DND-41 (cell line): ENCODE results near the gene PTPN12.

Experiments
- ATAC-seq: fragments of 200-7000 bp; cut with Tn5 transposase; 3 replicates; pipeline ENCODE4 v1.9.1; 2021; ENCODE audit warnings: low read depth; ENCODE audit not compliant: insufficient read depth
- DNase-seq: peaks from one replicate; pipeline ENCODE4 v3.0.0-alpha.2; 2020
- H2AFZ ChIP-seq: 2 replicates; pipeline ENCODE4 v1.6.0; 2012; ENCODE audit warnings: low read depth, low read length
- H3K27ac ChIP-seq: 2 replicates; pipeline ENCODE4 v1.5.1; 2012; ENCODE audit warnings: low read length, inconsistent platforms
- H3K27me3 ChIP-seq: fragments of 200-600 bp; sonication (generic); 2 replicates; pipeline ENCODE4 v1.6.0; 2012; ENCODE audit warnings: low read length, mild to moderate bottlenecking, inconsistent platforms; ENCODE audit not compliant: insufficient read depth, poor library complexity
- H3K36me3 ChIP-seq: 2 replicates; pipeline ENCODE4 v1.5.1; 2012; ENCODE audit warnings: low read length, inconsistent platforms; ENCODE audit not compliant: insufficient read depth
- H3K4me1 ChIP-seq: 2 replicates; pipeline ENCODE4 v1.5.1; 2012; ENCODE audit warnings: mild to moderate bottlenecking, low read length; ENCODE audit not compliant: insufficient read depth
- H3K4me2 ChIP-seq: 2 replicates; pipeline ENCODE4 v1.6.0; 2012; ENCODE audit warnings: mild to moderate bottlenecking, moderate library complexity, low read length, inconsistent platforms; ENCODE audit not compliant: insufficient read depth
- H3K4me3 ChIP-seq, 2 experiments: fragments of 200-600 bp in 1 of 2; shearing (Covaris generic) in 1 of 2; 2 replicates each; pipeline ENCODE4 v1.5.1; 2012 to 2016; ENCODE audit warnings: inconsistent platforms in 2 of 2, low read length in 2 of 2, mild to moderate bottlenecking in 2 of 2, low read depth in 1 of 2, moderate library complexity in 1 of 2
- H3K79me2 ChIP-seq: 2 replicates; pipeline ENCODE4 v1.6.0; 2012; ENCODE audit warnings: low read length, inconsistent platforms; ENCODE audit not compliant: insufficient read depth
- H3K9ac ChIP-seq: 2 replicates; pipeline ENCODE4 v1.6.0; 2012; ENCODE audit warnings: low read depth, mild to moderate bottlenecking, inconsistent platforms, low read length, moderate library complexity
- H3K9me3 ChIP-seq: 2 replicates; pipeline ENCODE4 v1.5.1; 2012; ENCODE audit warnings: low read length, moderate library complexity, mild to moderate bottlenecking, inconsistent platforms; ENCODE audit not compliant: insufficient read depth, severe bottlenecking
- H4K20me1 ChIP-seq: 2 replicates; pipeline ENCODE4 v1.6.0; 2012; ENCODE audit warnings: low read length; ENCODE audit not compliant: insufficient read depth
- CTCF ChIP-seq: IDR thresholded peaks from 2 replicates; pipeline ENCODE4 v1.5.1; 2012; ENCODE audit warnings: borderline replicate concordance, low read length, moderate library complexity, mild to moderate bottlenecking; ENCODE audit not compliant: poor library complexity, severe bottlenecking; ENCODE audit errors: extremely low read depth
- EZH2 ChIP-seq: IDR thresholded peaks from 3 replicates; pipeline ENCODE4 v1.6.1; 2012; ENCODE audit warnings: borderline replicate concordance, low read depth, mild to moderate bottlenecking, moderate library complexity, low read length, inconsistent platforms; ENCODE audit not compliant: severe bottlenecking

The PTPN12 gene

GRCh38 chr7:77536017-77536412, 1.1 kb upstream of the PTPN12 start:
- peak overlapping the region; percentile 85 for H2AFZ ChIP-seq

GRCh38 chr7:77536413-77537135, 521 bp upstream of the PTPN12 start:
- H3K4me2 ChIP-seq = peak overlapping the region; percentile 99
- no peaks in the 10 kb centered on the region; the same call in 1 of the 2 replicates for H3K36me3 ChIP-seq
- peak overlapping the region; percentile 42 to 66 for H3K4me3 ChIP-seq
- peak overlapping the region; percentile 61 for H3K27ac ChIP-seq
- peak overlapping the region; percentile 85 for H2AFZ ChIP-seq
- DNase-seq = peak; percentile 97
- H3K27me3 ChIP-seq = no peaks in the 10 kb centered on the region
- H3K4me1 ChIP-seq = peaks cover 22% of the 10 kb centered on the region
- TF ChIP-seq CTCF (no peak), EZH2 (no peak)
- no peaks in the 10 kb centered on the region for H3K9me3 ChIP-seq
- H3K9ac ChIP-seq = peak overlapping the region; percentile 57
- peaks cover 9% of the 10 kb centered on the region for H3K79me2 ChIP-seq
- ATAC-seq = peak; percentile 91
- peaks cover 8% of the 10 kb centered on the region for H4K20me1 ChIP-seq

More at GRCh38 chr7:77536017-77536412, 1.1 kb upstream of the PTPN12 start:
- H3K79me2 ChIP-seq = peaks cover 9% of the 10 kb centered on the region
- H4K20me1 ChIP-seq = peaks cover 8% of the 10 kb centered on the region
- H3K9ac ChIP-seq = peak overlapping the region; percentile 57
- TF ChIP-seq EZH2 (no peak), CTCF (no peak)
- peak overlapping the region; percentile 61 for H3K27ac ChIP-seq
- H3K27me3 ChIP-seq = no peaks in the 10 kb centered on the region
- H3K9me3 ChIP-seq = no peaks in the 10 kb centered on the region
- ATAC-seq = no peak
- no peaks in the 10 kb centered on the region; the same call in 1 of the 2 replicates for H3K36me3 ChIP-seq
- peaks cover 22% of the 10 kb centered on the region for H3K4me1 ChIP-seq
- peak overlapping the region; percentile 99 for H3K4me2 ChIP-seq
- H3K4me3 ChIP-seq = peak overlapping the region; percentile 42 to 66; a peak in 3 of 4 replicates
- DNase-seq = no peak

- Histone ChIP-seq H3K4me2 (peak overlapping the region; percentile 93), H3K4me3 (peak overlapping the region; percentile 63 to 67), H3K4me1 (peaks cover 22% of the 10 kb centered on the region), H2AFZ (peak overlapping the region; percentile 82), H3K9me3 (no peaks in the 10 kb centered on the region), H3K9ac (peak overlapping the region; percentile 76), H4K20me1 (peaks cover 11% of the 10 kb centered on the region), H3K79me2 (peaks cover 9% of the 10 kb centered on the region), H3K36me3 (no peaks in the 10 kb centered on the region; the same call in 1 of the 2 replicates), H3K27me3 (no peaks in the 10 kb centered on the region), H3K27ac (peak overlapping the region; percentile 22; the same call in 1 of the 2 replicates)
- DNase-seq (peak; percentile 32), ATAC-seq (peak; percentile 6)
- TF ChIP-seq EZH2 (no peak), CTCF (no peak)
Observed at GRCh38 chr7:77537778-77538280, 734 bp downstream of the PTPN12 start.
